ENCODE results near the gene SGK1.
"Not testable (repeated sequence)": the region's sequence is repeated elsewhere in the genome, so short reads cannot be mapped to it uniquely, and the experiment has no call there.

SGK1 gene

DNA sequence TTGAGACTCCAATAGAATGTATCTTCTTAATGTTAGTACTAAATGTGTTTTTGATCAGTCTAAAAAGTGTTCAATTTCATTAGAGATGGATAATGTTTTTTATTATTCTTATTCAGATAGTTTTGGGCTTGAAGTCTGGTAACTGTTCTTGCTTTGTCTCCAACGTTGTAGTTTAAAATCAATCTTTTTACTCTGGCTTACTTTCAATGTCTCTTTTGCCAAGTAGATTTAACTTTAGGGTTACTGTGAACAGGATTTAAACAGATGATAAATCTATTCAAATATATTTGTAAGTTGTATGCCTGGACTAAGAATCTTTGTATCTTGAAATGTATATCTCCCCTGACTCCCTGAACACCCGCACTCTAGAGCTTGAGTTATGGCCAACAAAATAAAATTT is 51.1 kb downstream of the SGK1 start:
- Mint-ChIP-seq H3K4me3 (no peak overlapping the region), H3K4me1 (ENCODE audit: low read depth) (peaks cover 4% of the 10 kb centered on the region), H3K9me3 (no peaks in the 10 kb centered on the region), H3K27ac (no peak overlapping the region), H3K27me3 (ENCODE audit: low read depth) (no peaks in the 10 kb centered on the region), H3K36me3 (ENCODE audit: low read depth) (peaks cover 2% of the 10 kb centered on the region)

DNA sequence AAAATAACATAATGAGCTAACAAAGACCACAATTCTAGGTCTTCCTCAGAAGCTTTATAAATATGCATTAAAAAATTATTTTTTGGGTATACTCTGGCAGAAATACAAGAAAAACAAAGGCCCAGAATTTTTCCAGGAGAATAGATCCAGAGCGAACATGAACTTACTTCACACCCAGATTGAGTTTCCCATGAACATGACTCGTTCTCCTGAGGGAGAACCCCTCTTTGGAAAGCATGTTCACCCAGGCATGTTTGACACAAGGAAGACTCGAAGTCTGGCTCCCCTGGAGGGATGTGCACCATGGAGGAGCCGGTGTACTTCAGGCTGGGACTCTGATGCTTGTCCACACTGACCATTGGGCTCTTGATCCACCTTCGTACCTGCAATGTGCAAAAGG is 56.1 kb downstream of the SGK1 start:
- Mint-ChIP-seq H3K36me3 (ENCODE audit: low read depth) (peaks cover 5% of the 10 kb centered on the region), H3K4me1 (ENCODE audit: low read depth) (no peaks in the 10 kb centered on the region), H3K27me3 (ENCODE audit: low read depth) (no peaks in the 10 kb centered on the region), H3K27ac (no peak overlapping the region), H3K9me3 (no peaks in the 10 kb centered on the region), H3K4me3 (no peak overlapping the region)

DNA sequence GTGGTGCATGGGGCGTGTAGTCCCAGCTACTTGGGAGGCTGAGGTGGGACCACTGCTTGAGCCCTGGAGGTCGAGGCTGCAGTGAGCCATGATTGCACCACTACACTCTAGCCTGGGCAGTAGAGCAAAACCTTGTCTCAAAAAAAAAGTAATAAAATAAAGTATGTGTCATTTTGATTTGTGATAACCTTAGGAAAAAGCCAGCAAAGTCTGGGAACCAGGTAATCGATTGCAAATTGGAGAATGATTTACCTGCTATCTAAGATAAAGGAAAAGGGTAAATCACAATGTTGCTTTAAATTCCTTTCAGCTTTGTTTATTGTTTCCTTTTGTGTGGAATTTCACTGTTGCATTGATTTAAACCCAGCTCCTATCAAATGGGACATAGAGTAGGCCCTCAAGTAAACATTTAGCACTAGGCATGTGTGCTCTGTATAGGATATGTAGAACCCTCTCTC is 59.0 kb downstream of the SGK1 start:
- Mint-ChIP-seq H3K4me3 (no peak overlapping the region), H3K27me3 (ENCODE audit: low read depth) (no peaks in the 10 kb centered on the region), H3K4me1 (ENCODE audit: low read depth) (peaks cover 2% of the 10 kb centered on the region), H3K9me3 (no peaks in the 10 kb centered on the region), H3K36me3 (ENCODE audit: low read depth) (peaks cover 5% of the 10 kb centered on the region), H3K27ac (no peak overlapping the region)

DNA sequence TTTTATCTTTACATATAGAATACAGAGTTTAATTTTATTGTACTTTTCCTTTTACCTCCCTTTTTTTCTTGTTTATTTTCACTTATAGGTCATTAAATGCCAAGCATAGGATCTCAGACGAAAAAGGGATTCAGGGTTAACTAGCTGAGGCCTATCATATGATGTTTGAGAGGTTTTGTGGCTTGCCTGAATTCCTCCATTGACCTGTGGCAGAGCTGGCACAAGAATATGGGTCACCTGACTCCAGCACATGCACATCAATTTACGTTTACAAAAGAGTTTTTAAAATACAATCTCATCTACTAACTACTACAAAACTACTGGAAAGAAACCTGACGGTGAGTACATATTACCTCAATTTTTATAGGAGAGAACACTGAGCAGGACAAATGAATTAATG is 60.4 kb downstream of the SGK1 start:
- Mint-ChIP-seq H3K9me3 (no peaks in the 10 kb centered on the region), H3K4me3 (no peak overlapping the region), H3K4me1 (ENCODE audit: low read depth) (peaks cover 2% of the 10 kb centered on the region), H3K36me3 (ENCODE audit: low read depth) (peaks cover 5% of the 10 kb centered on the region), H3K27ac (no peak overlapping the region), H3K27me3 (ENCODE audit: low read depth) (no peaks in the 10 kb centered on the region)

DNA sequence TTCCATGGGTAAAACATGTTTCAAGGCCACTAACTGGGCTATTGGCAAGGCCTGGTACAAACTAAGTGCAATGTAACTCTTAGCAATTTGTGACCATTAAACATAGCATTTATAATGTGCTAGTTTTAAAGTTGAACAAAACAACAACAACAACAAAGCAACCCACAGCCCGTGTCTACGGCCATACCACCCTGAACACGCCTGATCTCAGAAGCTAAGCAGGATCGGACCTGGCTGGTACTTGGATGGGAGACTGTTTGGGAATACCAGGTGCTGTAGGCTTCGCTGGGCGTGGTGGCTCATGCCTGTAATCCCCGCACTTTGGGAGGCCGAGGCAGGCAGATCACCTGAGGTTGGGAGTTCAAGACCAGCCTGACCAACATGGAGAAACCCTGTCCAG is 61.0 kb downstream of the SGK1 start:
- no peak overlapping the region for H3K27ac Mint-ChIP-seq
- no peak overlapping the region for H3K4me3 Mint-ChIP-seq
- H3K9me3 Mint-ChIP-seq, result no peaks in the 10 kb centered on the region
- H3K27me3 Mint-ChIP-seq (ENCODE audit: low read depth), result no peaks in the 10 kb centered on the region
- peaks cover 2% of the 10 kb centered on the region for H3K4me1 Mint-ChIP-seq (ENCODE audit: low read depth)
- H3K36me3 Mint-ChIP-seq (ENCODE audit: low read depth), result peaks cover 3% of the 10 kb centered on the region

DNA sequence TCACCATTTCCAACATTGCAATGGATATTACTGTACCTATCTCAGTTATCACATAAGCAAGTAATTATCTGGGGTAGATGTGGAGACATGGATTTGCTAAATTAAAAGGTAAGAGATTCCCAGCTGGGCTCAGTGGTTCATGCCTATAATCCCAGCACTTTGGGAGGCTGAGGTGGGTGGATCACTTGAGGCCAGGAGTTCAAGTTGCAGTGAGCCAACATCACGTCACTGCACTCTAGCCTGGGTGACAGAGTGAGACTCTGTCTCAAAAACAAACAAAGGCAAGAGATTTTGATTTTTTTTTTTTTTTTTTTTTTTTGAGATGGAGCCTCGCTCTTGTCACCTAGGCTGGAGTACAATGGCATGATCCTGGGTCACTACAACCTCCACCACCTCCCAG is 62.6 kb downstream of the SGK1 start:
- H3K36me3 Mint-ChIP-seq (ENCODE audit: low read depth); H3K27me3 Mint-ChIP-seq (ENCODE audit: low read depth); H3K27ac Mint-ChIP-seq; H3K4me1 Mint-ChIP-seq (ENCODE audit: low read depth); H3K9me3 Mint-ChIP-seq; H3K4me3 Mint-ChIP-seq: not testable (repeated sequence)

DNA sequence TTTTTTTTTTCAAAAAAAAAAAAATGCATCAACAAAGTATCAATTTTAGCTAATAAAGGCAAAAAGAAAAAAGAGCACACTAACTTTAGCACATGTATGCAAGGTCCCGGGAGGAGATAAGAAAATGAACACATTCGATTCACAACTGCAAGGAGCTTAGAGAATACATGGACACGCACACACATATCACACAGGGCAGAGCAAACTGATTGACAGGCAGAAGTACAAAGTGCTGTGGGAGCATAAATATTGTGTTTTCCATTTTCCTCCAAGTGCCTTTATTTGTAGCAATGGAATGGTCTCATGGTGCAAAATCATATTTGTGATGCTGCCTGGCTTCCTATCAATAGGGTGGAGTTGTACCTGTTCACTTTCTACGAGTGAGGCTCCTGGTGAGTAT is 63.8 kb downstream of the SGK1 start:
- H3K36me3 Mint-ChIP-seq (ENCODE audit: low read depth), result peaks cover 13% of the 10 kb centered on the region
- peaks cover 17% of the 10 kb centered on the region for H3K4me1 Mint-ChIP-seq (ENCODE audit: low read depth)
- H3K4me3 Mint-ChIP-seq, result no peak overlapping the region
- no peak overlapping the region for H3K27ac Mint-ChIP-seq
- H3K9me3 Mint-ChIP-seq, result no peaks in the 10 kb centered on the region
- no peaks in the 10 kb centered on the region for H3K27me3 Mint-ChIP-seq (ENCODE audit: low read depth)

DNA sequence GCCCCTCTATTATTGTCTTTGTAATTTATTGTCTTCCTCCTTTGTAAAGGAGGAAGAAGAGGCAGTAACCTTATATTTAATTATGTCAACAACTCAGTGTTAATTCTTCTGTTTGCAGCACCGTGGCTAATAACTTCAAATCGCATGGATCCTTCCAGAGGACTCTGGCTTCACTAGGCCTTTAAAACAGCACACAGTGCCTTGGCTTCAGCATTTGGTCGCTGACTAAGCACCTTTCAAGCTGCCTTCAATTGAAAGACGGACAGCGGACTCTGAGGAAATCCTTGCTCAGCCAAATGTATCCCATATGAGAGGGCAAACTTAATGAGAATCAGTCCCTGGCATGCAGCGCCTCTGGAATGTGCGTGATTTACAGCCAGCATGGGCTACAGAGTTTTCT is 64.2 kb downstream of the SGK1 start:
- peaks cover 21% of the 10 kb centered on the region for H3K4me1 Mint-ChIP-seq (ENCODE audit: low read depth)
- no peaks in the 10 kb centered on the region for H3K27me3 Mint-ChIP-seq (ENCODE audit: low read depth)
- H3K27ac Mint-ChIP-seq, result no peak overlapping the region
- H3K9me3 Mint-ChIP-seq, result no peaks in the 10 kb centered on the region
- H3K36me3 Mint-ChIP-seq (ENCODE audit: low read depth), result peaks cover 13% of the 10 kb centered on the region
- no peak overlapping the region for H3K4me3 Mint-ChIP-seq

DNA sequence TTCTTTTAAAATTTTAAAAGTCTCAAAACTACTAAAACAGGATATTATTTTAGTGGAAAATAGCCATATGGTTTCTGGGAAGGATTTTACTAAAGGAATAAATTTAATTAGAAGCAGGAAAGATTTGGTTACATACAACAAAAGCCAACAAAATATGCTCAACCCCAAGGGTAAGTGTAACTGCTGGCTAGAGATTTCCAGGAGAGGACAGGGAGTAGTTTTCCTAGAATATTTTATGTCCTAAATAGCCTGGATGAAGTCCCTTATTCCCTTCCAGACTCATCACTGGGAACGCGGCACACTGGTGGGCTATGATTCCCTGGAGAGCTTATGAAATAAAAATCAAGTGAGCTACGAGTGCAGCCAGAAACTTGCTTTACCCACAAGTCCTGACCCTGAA is 66.6 kb downstream of the SGK1 start:
- Mint-ChIP-seq H3K27me3 (ENCODE audit: low read depth) (no peaks in the 10 kb centered on the region), H3K36me3 (ENCODE audit: low read depth) (peaks cover 9% of the 10 kb centered on the region), H3K4me1 (ENCODE audit: low read depth) (peaks cover 42% of the 10 kb centered on the region), H3K4me3 (no peak overlapping the region), H3K9me3 (no peaks in the 10 kb centered on the region), H3K27ac (no peak overlapping the region)

DNA sequence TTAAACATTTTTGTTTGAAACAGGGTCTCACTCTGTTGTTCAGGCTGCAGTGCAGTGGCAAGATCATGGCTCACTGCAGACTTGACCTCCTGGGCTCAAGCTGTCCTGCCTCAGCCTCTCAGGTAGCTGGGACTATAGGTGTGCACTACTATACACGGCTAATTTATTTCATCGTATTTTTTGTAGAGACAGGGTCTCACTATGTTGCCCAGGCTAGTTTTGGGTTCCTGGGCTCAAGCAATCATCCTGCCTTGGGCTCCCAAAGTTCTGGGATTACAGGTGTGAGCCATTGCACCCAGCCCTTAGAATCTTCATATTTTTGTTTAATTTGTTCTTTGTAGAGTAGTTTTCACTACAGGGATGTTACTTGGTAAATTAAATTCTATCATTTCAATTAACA is 67.1 kb downstream of the SGK1 start:
- Mint-ChIP-seq H3K4me1 (ENCODE audit: low read depth) (peaks cover 45% of the 10 kb centered on the region), H3K27ac (peak overlapping the region; percentile 45), H3K4me3 (peak overlapping the region; percentile 37), H3K27me3 (ENCODE audit: low read depth) (no peaks in the 10 kb centered on the region), H3K9me3 (no peaks in the 10 kb centered on the region), H3K36me3 (ENCODE audit: low read depth) (peaks cover 9% of the 10 kb centered on the region)

DNA sequence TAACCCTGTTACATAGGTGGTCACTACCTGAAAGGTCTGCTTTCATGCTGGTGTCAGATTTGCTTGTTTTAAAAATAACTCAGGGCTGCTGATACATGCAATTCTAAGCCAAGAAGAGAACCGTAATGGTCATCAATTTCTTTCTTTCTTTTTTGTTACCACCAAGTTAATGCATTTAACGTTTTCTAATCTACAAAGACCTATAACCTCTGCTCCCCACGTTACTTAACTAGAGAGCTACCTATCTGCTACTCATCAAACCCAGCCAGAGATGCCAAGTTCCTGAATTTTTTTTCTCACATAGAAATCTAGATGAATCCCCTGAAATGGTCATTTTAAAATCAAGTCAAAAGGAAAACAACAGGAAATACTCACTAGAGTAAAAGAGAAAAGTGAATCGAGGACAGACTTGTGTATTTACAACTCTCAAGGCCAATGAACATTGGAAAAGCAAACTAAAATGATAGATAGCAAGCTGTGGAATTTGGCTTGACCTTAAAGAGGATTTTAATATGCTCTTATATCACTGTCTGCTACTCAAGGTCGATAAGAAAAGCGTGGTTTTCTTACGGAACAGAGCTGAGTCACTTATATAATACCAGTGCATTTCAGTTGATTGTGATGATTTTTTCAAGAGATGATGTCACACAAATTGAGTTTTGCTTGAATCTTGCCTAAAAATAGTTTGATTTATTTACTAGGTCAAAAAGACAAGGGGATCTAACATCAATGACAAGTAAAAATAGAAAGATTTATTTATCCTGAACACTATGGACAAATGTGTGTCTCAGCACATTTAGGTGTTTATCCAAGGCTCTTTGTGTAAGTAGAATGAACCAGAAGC is 67.9 kb downstream of the SGK1 start:
- H3K4me3 Mint-ChIP-seq, result peak overlapping the region; percentile 43

DNA sequence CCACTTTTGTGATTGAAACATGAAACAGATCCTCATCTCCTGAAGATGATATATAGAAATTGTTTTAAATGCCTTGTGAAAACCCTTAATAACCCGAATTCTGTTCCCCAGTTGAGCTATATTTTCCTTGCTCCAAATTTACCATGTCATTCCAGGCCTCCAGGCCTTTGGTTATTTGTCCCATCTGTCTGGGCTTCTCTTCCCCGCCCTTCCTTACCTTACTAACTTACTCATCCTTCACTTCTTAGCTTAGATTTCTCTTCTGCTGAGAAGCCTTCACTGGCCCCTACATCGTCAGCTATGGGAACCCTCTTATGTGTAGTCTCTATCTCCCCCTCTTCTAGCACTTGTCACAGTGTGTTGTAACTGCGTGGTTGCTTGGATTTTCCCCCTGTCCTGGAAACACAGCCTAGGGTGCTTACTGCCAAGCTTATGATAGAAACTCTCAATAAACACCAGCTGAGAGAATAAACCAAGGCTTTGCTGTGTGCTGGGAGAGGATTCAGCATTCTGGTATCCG is 68.6 kb downstream of the SGK1 start:
- Mint-ChIP-seq H3K36me3 (ENCODE audit: low read depth) (peaks cover 9% of the 10 kb centered on the region), H3K27ac (peak overlapping the region; percentile 42), H3K4me3 (peak overlapping the region; percentile 30), H3K27me3 (ENCODE audit: low read depth) (no peaks in the 10 kb centered on the region), H3K9me3 (no peaks in the 10 kb centered on the region), H3K4me1 (ENCODE audit: low read depth) (peaks cover 52% of the 10 kb centered on the region)

More for the DNA sequence above, 67.9 kb downstream of the SGK1 start:
- no peaks in the 10 kb centered on the region for H3K9me3 Mint-ChIP-seq
- peaks cover 9% of the 10 kb centered on the region for H3K36me3 Mint-ChIP-seq (ENCODE audit: low read depth)
- H3K4me1 Mint-ChIP-seq (ENCODE audit: low read depth), result peaks cover 51% of the 10 kb centered on the region
- no peaks in the 10 kb centered on the region for H3K27me3 Mint-ChIP-seq (ENCODE audit: low read depth)
- peak overlapping the region; percentile 63 for H3K27ac Mint-ChIP-seq

DNA sequence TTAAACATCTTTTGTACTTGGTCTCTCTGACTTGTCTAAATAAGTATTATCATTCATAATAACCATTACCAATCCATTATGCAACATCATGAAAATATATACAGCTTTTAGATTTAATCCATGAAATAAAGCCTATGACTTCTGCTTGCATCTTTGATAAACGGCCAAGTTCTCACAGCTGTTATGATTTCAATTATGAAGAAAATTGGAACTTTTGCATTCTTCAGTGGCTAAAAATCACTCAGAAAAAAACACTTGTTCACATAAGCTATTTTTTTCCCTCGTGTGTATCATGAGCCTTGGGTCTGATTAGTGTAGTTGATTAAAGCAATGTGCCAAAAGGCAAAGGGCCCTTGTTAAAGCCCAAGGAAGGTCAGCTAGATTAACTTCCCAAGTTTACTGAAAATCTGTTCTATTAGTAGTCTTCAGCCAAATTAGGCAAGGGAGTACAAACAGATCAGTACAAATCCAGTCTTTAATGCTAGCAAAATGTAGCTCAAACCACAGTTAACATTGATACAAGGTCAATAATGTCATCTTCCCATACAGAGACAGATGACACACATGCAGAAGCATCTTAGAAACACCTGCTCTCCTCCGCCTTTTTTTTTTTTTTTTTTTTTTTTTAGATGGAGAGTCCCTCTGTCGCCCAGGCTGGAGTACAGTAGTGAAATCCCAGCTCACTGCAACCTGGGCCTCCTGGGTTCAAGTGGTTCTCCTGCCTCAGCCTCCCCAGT is 69.9 kb downstream of the SGK1 start:
- peak overlapping the region; percentile 64 for H3K4me3 Mint-ChIP-seq
- peak overlapping the region; percentile 92 for H3K27ac Mint-ChIP-seq

DNA sequence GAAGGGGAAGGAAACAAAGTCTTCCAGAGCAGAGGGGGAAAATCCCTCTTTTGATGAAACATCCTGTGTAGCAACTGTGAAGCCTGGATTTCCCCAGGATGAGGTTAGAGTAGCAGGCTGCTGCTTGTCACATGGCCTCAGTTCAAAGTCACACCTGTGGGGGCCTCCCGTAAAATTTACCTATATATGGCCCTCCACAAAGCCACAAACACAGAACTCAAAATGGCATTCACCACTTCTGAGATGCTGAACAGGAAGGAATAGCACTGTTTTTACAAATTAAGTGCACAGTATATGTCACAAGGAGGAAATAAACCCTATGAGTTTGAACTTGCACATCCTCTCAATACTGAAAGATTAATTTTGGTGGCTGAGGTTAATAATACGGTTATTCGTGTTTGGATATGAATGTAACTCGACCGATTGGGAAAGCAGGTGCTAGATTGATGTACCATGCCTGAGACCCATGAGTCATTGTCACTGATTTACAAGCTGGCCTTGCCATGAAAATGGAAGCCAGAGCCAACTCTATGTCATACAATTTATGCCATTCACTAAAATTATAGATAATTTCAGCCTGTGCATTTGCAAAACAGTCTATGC is 70.6 kb downstream of the SGK1 start:
- H3K27me3 Mint-ChIP-seq (ENCODE audit: low read depth), result no peaks in the 10 kb centered on the region
- peak overlapping the region; percentile 64 for H3K4me3 Mint-ChIP-seq
- peak overlapping the region; percentile 92 for H3K27ac Mint-ChIP-seq
- H3K9me3 Mint-ChIP-seq, result no peaks in the 10 kb centered on the region
- peaks cover 9% of the 10 kb centered on the region for H3K36me3 Mint-ChIP-seq (ENCODE audit: low read depth)
- peaks cover 52% of the 10 kb centered on the region for H3K4me1 Mint-ChIP-seq (ENCODE audit: low read depth)

More for the DNA sequence above, 69.9 kb downstream of the SGK1 start:
- H3K9me3 Mint-ChIP-seq, result no peaks in the 10 kb centered on the region
- H3K27me3 Mint-ChIP-seq (ENCODE audit: low read depth), result no peaks in the 10 kb centered on the region
- peaks cover 9% of the 10 kb centered on the region for H3K36me3 Mint-ChIP-seq (ENCODE audit: low read depth)
- H3K4me1 Mint-ChIP-seq (ENCODE audit: low read depth), result peaks cover 52% of the 10 kb centered on the region

Measured in T-helper 1 cell treated with Interleukin-12 subunit alpha and Interleukin-12 subunit beta and Interleukin-4 antibody, amounts not matched to agents 30 μg/mL and 1 μg/mL, for 36 hours (primary cell).